H9 (cell line): ENCODE data around the gene ADGRA1. TPM values are rescaled to one million over a fixed set of nuclear protein-coding genes. Genes with fewer than 3 reads are reported as not detected.

Experiments
- DNase-seq: peaks from one replicate; pipeline ENCODE4 v3.0.0-alpha.2; 2017
- H2AFZ ChIP-seq: one replicate; pipeline ENCODE4 v1.6.1; 2013; ENCODE audit warnings: mild to moderate bottlenecking, low read length, control low read depth, moderate library complexity
- H2AK5ac ChIP-seq: 2 replicates; pipeline ENCODE4 v1.6.1; 2013; ENCODE audit warnings: low read length, control low read depth, mixed read lengths; ENCODE audit not compliant: insufficient read length
- H2BK120ac ChIP-seq: one replicate; pipeline ENCODE4 v1.6.1; 2013; ENCODE audit warnings: low read depth, mild to moderate bottlenecking, low read length, control low read depth, inconsistent platforms; ENCODE audit not compliant: poor library complexity, severe bottlenecking
- H2BK12ac ChIP-seq: 2 replicates; pipeline ENCODE4 v1.6.1; 2013; ENCODE audit warnings: low read length, control low read depth, mixed read lengths, low read depth; ENCODE audit not compliant: insufficient read length
- H2BK15ac ChIP-seq: 2 replicates; pipeline ENCODE4 v1.6.1; 2013; ENCODE audit warnings: low read depth, low read length, control low read depth
- H2BK20ac ChIP-seq: one replicate; pipeline ENCODE4 v1.6.1; 2013; ENCODE audit warnings: low read depth, mild to moderate bottlenecking, low read length, control low read depth, inconsistent platforms; ENCODE audit not compliant: poor library complexity, severe bottlenecking
- H2BK5ac ChIP-seq: 2 replicates; pipeline ENCODE4 v1.6.1; 2013; ENCODE audit warnings: low read length, control low read depth, mixed read lengths; ENCODE audit not compliant: insufficient read length
- H3K14ac ChIP-seq: 2 replicates; pipeline ENCODE4 v1.6.1; 2013; ENCODE audit warnings: low read length, control low read depth; ENCODE audit not compliant: insufficient read depth
- H3K18ac ChIP-seq: 2 replicates; pipeline ENCODE4 v1.6.1; 2013; ENCODE audit warnings: low read depth, mild to moderate bottlenecking, mixed read lengths, low read length, control low read depth; ENCODE audit not compliant: insufficient read length
- H3K23ac ChIP-seq: 2 replicates; pipeline ENCODE4 v1.6.1; 2013; ENCODE audit warnings: low read length, control low read depth, mixed read lengths, low read depth; ENCODE audit not compliant: insufficient read length
- H3K23me2 ChIP-seq: 2 replicates; pipeline ENCODE4 v1.6.1; 2013; ENCODE audit warnings: low read depth, mild to moderate bottlenecking, mixed read lengths, low read length, control low read depth; ENCODE audit not compliant: insufficient read length, poor library complexity, severe bottlenecking
- H3K27ac ChIP-seq: 2 replicates; pipeline ENCODE4 v1.5.1; 2013; ENCODE audit warnings: low read length, control low read depth, mixed read lengths, low read depth; ENCODE audit not compliant: insufficient read length
- H3K27me3 ChIP-seq: 2 replicates; pipeline ENCODE4 v1.6.1; 2013; ENCODE audit warnings: low read length, control low read depth, inconsistent platforms; ENCODE audit not compliant: insufficient read depth
- H3K4ac ChIP-seq: 2 replicates; pipeline ENCODE4 v1.6.1; 2013; ENCODE audit warnings: low read depth, mild to moderate bottlenecking, control low read depth, inconsistent platforms, low read length, moderate library complexity
- H3K4me1 ChIP-seq: 2 replicates; pipeline ENCODE4 v1.6.1; 2013; ENCODE audit warnings: low read length, control low read depth, inconsistent platforms; ENCODE audit not compliant: insufficient read depth
- H3K4me2 ChIP-seq: 2 replicates; pipeline ENCODE4 v1.6.1; 2013; ENCODE audit warnings: low read length, control low read depth, mixed read lengths; ENCODE audit not compliant: insufficient read length, insufficient read depth
- H3K56ac ChIP-seq: 2 replicates; pipeline ENCODE4 v1.6.1; 2013; ENCODE audit warnings: low read depth, mild to moderate bottlenecking, mixed read lengths, low read length, control low read depth; ENCODE audit not compliant: insufficient read length
- H3K79me1 ChIP-seq: 2 replicates; pipeline ENCODE4 v1.6.1; 2013; ENCODE audit warnings: low read depth, mild to moderate bottlenecking, moderate library complexity, low read length, control low read depth, inconsistent platforms; ENCODE audit not compliant: insufficient read depth, poor library complexity, severe bottlenecking
- H3K79me2 ChIP-seq: 2 replicates; pipeline ENCODE4 v1.6.1; 2013; ENCODE audit warnings: low read length, control low read depth, inconsistent platforms; ENCODE audit not compliant: insufficient read depth
- H3K9ac ChIP-seq: 2 replicates; pipeline ENCODE4 v1.6.1; 2013; ENCODE audit warnings: low read length, control low read depth, mixed read lengths; ENCODE audit not compliant: insufficient read length; ENCODE audit errors: extremely low read depth
- H3K9me3 ChIP-seq: one replicate; pipeline ENCODE4 v1.6.1; 2013; ENCODE audit warnings: low read depth, low read length, inconsistent platforms; ENCODE audit not compliant: control insufficient read depth
- H3T11ph ChIP-seq: one replicate; pipeline ENCODE4 v1.6.1; 2013; ENCODE audit warnings: mild to moderate bottlenecking, low read length, control low read depth, inconsistent platforms
- H4K20me1 ChIP-seq: one replicate; pipeline ENCODE4 v1.6.1; 2013; ENCODE audit not compliant: control insufficient read depth, insufficient read length, insufficient read depth
- H4K5ac ChIP-seq: 2 replicates; pipeline ENCODE4 v1.6.1; 2013; ENCODE audit warnings: low read depth, mild to moderate bottlenecking, mixed read lengths, low read length, control low read depth; ENCODE audit not compliant: insufficient read length
- H4K8ac ChIP-seq: replicated peaks from 2 replicates; pipeline ENCODE4 v1.6.1; 2013; ENCODE audit warnings: low read length, control low read depth, mixed read lengths, low read depth; ENCODE audit not compliant: insufficient read length
- H4K91ac ChIP-seq: 2 replicates; pipeline ENCODE4 v1.6.1; 2013; ENCODE audit warnings: low read depth, mild to moderate bottlenecking, moderate library complexity, mixed read lengths, low read length, control low read depth; ENCODE audit not compliant: insufficient read length
- H3K27ac Mint-ChIP-seq, 3 experiments: 2 replicates in 2 of 3; 3 replicates in 1 of 3; pipeline ENCODE4 v1.8.0; 2020 to 2021; ENCODE audit warnings: mixed read lengths in 3 of 3, mild to moderate bottlenecking in 1 of 3, moderate library complexity in 1 of 3
- H3K27me3 Mint-ChIP-seq: 2 replicates; pipeline ENCODE4 v1.8.0; 2021; ENCODE audit warnings: low read depth, mild to moderate bottlenecking, moderate library complexity, mixed read lengths
- H3K36me3 Mint-ChIP-seq, 3 experiments: 2 replicates in 2 of 3; 3 replicates in 1 of 3; pipeline ENCODE4 v1.8.0; 2020 to 2021; ENCODE audit warnings: low read depth in 3 of 3, mixed read lengths in 3 of 3; ENCODE audit not compliant: insufficient read depth in 1 of 3
- H3K4me1 Mint-ChIP-seq, 2 experiments: 2 replicates each; pipeline ENCODE4 v1.8.0; 2020; ENCODE audit warnings: mixed read lengths in 2 of 2
- H3K4me3 Mint-ChIP-seq, 2 experiments: 2 replicates in 1 of 2; 3 replicates in 1 of 2; pipeline ENCODE4 v1.8.0; 2020 to 2021; ENCODE audit warnings: mild to moderate bottlenecking in 2 of 2, mixed read lengths in 2 of 2, moderate library complexity in 1 of 2
- H3K9me3 Mint-ChIP-seq, 2 experiments: 2 replicates in 1 of 2; 3 replicates in 1 of 2; pipeline ENCODE4 v1.8.0; 2020; ENCODE audit warnings: mild to moderate bottlenecking in 2 of 2, mixed read lengths in 2 of 2, moderate library complexity in 1 of 2
- CTCF ChIP-seq: fragments of 200-600 bp; sonication (generic); conservative IDR thresholded peaks from 3 replicates; pipeline ENCODE4 v1.8.0; 2021; ENCODE audit warnings: antibody characterized with exemption, mild to moderate bottlenecking
- WGBS: extraction: QIAGEN DNeasy Blood & Tissue Kit; methylation state at CpG from one replicate; pipeline ENCODE4 v1.1.7; 2013; ENCODE audit warnings: missing lambda C conversion rate, low lambda C conversion rate, mixed read lengths; ENCODE audit not compliant: insufficient read length; ENCODE audit errors: extremely low coverage; 5-methylcytosine and 5-hydroxymethylcytosine counted together
- total RNA-seq: library from RNA; stranded (reverse); gene quantifications from 2 replicates; pipeline ENCODE4 v1.2.1, GENCODE V29; 2021

The ADGRA1 gene
- total RNA-seq, 1 experiment from 2014 or later = 0.11 TPM

GRCh38 chr10:133144771-133145170 lies 57.0 kb downstream of the ADGRA1 start:
- Histone ChIP-seq H3K79me1 (no peaks in the 10 kb centered on the region), H4K5ac (no peak overlapping the region), H2AFZ (no peak overlapping the region), H2BK20ac (no peak overlapping the region), H3K79me2 (no peaks in the 10 kb centered on the region), H3K23ac (no peak overlapping the region), H3K27ac (no peak overlapping the region), H2BK12ac (no peak overlapping the region), H4K8ac (no peak overlapping the region), H3K4me1 (peaks cover 7% of the 10 kb centered on the region; the same call in 1 of the 2 replicates), H3K4me2 (no peak overlapping the region), H2BK5ac (no peak overlapping the region), H3K27me3 (no peaks in the 10 kb centered on the region), H3K56ac (no peak overlapping the region), H2BK15ac (no peak overlapping the region), H3K23me2 (no peaks in the 10 kb centered on the region), H3T11ph (no peak overlapping the region), H2AK5ac (no peak overlapping the region), H3K4ac (no peak overlapping the region), H4K91ac (no peak overlapping the region), H2BK120ac (no peak overlapping the region), H3K18ac (no peak overlapping the region), H3K9ac (no peak overlapping the region), H3K14ac (no peak overlapping the region), H3K9me3 (no peaks in the 10 kb centered on the region), H4K20me1 (no peaks in the 10 kb centered on the region)
- H3K4me1 Mint-ChIP-seq = peaks cover 32 to 39% of the 10 kb centered on the region in 2 experiments
- no CpG with 5 or more reads among the region's 7 CpGs for WGBS
- TF ChIP-seq CTCF = no peak
- no peak overlapping the region for H3K4me3 Mint-ChIP-seq
- peaks cover 15 to 31% (median 21%) of the 10 kb centered on the region in 3 experiments for H3K36me3 Mint-ChIP-seq
- peaks cover 4% of the 10 kb centered on the region; the same call in 1 of the 2 replicates for H3K27me3 Mint-ChIP-seq
- peak overlapping the region in 1 of 3 experiments; percentile 32; a peak in 1 of 7 replicates for H3K27ac Mint-ChIP-seq
- DNase-seq = peak; percentile 29
- H3K9me3 Mint-ChIP-seq = peaks cover 26 to 27% of the 10 kb centered on the region in 2 experiments
